Measurements from ENCODE around the gene CEP128.

DNA sequence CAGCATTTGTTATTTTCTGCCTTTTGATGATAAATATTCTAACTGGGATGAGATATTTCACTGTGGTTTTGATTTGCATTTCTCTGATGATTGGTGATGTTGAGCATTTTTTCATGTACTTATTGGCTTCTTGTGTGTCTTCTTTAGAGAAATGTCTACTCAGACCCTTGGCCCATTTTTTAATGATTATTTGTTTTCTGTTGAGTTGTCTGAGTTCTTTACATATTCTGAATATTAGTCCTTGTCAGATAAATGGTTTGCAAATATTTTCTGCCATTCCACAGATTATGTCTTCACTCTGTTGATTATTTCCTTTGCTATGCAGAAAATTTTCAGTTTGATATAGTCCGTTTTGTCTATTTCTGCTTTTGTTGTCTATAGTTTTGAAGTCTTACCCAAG is 317.0 kb downstream of the CEP128 start:
- TF ChIP-seq, protein P1, sequence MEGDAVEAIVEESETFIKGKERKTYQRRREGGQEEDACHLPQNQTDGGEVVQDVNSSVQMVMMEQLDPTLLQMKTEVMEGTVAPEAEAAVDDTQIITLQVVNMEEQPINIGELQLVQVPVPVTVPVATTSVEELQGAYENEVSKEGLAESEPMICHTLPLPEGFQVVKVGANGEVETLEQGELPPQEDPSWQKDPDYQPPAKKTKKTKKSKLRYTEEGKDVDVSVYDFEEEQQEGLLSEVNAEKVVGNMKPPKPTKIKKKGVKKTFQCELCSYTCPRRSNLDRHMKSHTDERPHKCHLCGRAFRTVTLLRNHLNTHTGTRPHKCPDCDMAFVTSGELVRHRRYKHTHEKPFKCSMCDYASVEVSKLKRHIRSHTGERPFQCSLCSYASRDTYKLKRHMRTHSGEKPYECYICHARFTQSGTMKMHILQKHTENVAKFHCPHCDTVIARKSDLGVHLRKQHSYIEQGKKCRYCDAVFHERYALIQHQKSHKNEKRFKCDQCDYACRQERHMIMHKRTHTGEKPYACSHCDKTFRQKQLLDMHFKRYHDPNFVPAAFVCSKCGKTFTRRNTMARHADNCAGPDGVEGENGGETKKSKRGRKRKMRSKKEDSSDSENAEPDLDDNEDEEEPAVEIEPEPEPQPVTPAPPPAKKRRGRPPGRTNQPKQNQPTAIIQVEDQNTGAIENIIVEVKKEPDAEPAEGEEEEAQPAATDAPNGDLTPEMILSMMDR (conservative IDR thresholded peaks at IDR 0.05; ENCODE audit: low read depth in 2 of 2), result no peak
- TF ChIP-seq POLR2AphosphoS5 (IDR thresholded peaks at IDR 0.05; ENCODE audit: low read depth) (no peak), EZH2 (IDR thresholded peaks at IDR 0.05; ENCODE audit: low read depth, unreplicated experiment) (no peak), EZH2phosphoT487 (IDR thresholded peaks at IDR 0.05; ENCODE audit: unreplicated experiment) (no peak), CREB1 (CRISPR knock-in tag; IDR thresholded peaks at IDR 0.05; ENCODE audit: low read depth) (no peak)
- TF ChIP-seq, protein P2, sequence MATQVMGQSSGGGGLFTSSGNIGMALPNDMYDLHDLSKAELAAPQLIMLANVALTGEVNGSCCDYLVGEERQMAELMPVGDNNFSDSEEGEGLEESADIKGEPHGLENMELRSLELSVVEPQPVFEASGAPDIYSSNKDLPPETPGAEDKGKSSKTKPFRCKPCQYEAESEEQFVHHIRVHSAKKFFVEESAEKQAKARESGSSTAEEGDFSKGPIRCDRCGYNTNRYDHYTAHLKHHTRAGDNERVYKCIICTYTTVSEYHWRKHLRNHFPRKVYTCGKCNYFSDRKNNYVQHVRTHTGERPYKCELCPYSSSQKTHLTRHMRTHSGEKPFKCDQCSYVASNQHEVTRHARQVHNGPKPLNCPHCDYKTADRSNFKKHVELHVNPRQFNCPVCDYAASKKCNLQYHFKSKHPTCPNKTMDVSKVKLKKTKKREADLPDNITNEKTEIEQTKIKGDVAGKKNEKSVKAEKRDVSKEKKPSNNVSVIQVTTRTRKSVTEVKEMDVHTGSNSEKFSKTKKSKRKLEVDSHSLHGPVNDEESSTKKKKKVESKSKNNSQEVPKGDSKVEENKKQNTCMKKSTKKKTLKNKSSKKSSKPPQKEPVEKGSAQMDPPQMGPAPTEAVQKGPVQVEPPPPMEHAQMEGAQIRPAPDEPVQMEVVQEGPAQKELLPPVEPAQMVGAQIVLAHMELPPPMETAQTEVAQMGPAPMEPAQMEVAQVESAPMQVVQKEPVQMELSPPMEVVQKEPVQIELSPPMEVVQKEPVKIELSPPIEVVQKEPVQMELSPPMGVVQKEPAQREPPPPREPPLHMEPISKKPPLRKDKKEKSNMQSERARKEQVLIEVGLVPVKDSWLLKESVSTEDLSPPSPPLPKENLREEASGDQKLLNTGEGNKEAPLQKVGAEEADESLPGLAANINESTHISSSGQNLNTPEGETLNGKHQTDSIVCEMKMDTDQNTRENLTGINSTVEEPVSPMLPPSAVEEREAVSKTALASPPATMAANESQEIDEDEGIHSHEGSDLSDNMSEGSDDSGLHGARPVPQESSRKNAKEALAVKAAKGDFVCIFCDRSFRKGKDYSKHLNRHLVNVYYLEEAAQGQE (IDR thresholded peaks at IDR 0.05; ENCODE audit: unreplicated experiment), result no peak
- TF ChIP-seq, protein P3, sequence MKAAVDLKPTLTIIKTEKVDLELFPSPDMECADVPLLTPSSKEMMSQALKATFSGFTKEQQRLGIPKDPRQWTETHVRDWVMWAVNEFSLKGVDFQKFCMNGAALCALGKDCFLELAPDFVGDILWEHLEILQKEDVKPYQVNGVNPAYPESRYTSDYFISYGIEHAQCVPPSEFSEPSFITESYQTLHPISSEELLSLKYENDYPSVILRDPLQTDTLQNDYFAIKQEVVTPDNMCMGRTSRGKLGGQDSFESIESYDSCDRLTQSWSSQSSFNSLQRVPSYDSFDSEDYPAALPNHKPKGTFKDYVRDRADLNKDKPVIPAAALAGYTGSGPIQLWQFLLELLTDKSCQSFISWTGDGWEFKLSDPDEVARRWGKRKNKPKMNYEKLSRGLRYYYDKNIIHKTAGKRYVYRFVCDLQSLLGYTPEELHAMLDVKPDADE (IDR thresholded peaks at IDR 0.05), result no peak
